ENCODE measurements around the gene NATD1.
A peak's percentile ranks its signal among the peaks of the same experiment; 100 is the strongest.

Gene NATD1

GRCh38 chr17:21212826-21213637 is 40.2 kb downstream of the NATD1 start:
- Histone ChIP-seq H3K4me1 (ENCODE audit: insufficient read depth, low read length) (peaks cover 47% of the 10 kb centered on the region), H3K9me3 (ENCODE audit: insufficient read depth, low read length, severe bottlenecking) (no peaks in the 10 kb centered on the region), H3K9ac (ENCODE audit: low read depth, low read length) (peak overlapping the region; percentile 98), H3K27ac (ENCODE audit: low read length) (peak overlapping the region; percentile 93), H3K79me2 (ENCODE audit: insufficient read depth, low read length) (peaks cover 95% of the 10 kb centered on the region), H3K36me3 (ENCODE audit: insufficient read depth, low read length) (peaks cover 59% of the 10 kb centered on the region), H3K27me3 (ENCODE audit: insufficient read depth, low read length, poor library complexity) (no peaks in the 10 kb centered on the region), H4K20me1 (ENCODE audit: insufficient read depth, low read length) (peaks cover 59% of the 10 kb centered on the region), H3K4me2 (ENCODE audit: insufficient read depth, low read length) (peak overlapping the region; percentile 86), H2AFZ (ENCODE audit: low read depth, low read length) (peak overlapping the region; percentile 90; the same call in 1 of the 2 replicates), H3K4me3 (ENCODE audit: low read depth in 1 of 2, low read length in 2 of 2) (peak overlapping the region; percentile 88 to 99)
- no peak for DNase-seq
- ATAC-seq (ENCODE audit: insufficient read depth, low read depth) = no peak; the same call in 2 of the 3 replicates
- TF ChIP-seq, protein P1, sequence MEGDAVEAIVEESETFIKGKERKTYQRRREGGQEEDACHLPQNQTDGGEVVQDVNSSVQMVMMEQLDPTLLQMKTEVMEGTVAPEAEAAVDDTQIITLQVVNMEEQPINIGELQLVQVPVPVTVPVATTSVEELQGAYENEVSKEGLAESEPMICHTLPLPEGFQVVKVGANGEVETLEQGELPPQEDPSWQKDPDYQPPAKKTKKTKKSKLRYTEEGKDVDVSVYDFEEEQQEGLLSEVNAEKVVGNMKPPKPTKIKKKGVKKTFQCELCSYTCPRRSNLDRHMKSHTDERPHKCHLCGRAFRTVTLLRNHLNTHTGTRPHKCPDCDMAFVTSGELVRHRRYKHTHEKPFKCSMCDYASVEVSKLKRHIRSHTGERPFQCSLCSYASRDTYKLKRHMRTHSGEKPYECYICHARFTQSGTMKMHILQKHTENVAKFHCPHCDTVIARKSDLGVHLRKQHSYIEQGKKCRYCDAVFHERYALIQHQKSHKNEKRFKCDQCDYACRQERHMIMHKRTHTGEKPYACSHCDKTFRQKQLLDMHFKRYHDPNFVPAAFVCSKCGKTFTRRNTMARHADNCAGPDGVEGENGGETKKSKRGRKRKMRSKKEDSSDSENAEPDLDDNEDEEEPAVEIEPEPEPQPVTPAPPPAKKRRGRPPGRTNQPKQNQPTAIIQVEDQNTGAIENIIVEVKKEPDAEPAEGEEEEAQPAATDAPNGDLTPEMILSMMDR (IDR thresholded peaks at IDR 0.05; ENCODE audit: borderline replicate concordance, extremely low read depth, low read length, poor library complexity, severe bottlenecking) = no peak
- no peak for TF ChIP-seq EZH2 (IDR thresholded peaks at IDR 0.05; ENCODE audit: borderline replicate concordance, low read depth, low read length, severe bottlenecking)

GRCh38 chr17:21211825-21212479 is 41.3 kb downstream of the NATD1 start:
- H3K9ac ChIP-seq (ENCODE audit: low read depth, low read length) = peak overlapping the region; percentile 98; the same call in 1 of the 2 replicates
- H3K27me3 ChIP-seq (ENCODE audit: insufficient read depth, low read length, poor library complexity) = no peaks in the 10 kb centered on the region
- peak overlapping the region in 1 of 2 experiments; percentile 88; a peak in 3 of 4 replicates for H3K4me3 ChIP-seq (ENCODE audit: low read depth in 1 of 2, low read length in 2 of 2)
- no peak for DNase-seq
- no peak for ATAC-seq (ENCODE audit: insufficient read depth, low read depth)
- H3K4me1 ChIP-seq (ENCODE audit: insufficient read depth, low read length) = peaks cover 47% of the 10 kb centered on the region
- peaks cover 55% of the 10 kb centered on the region for H3K36me3 ChIP-seq (ENCODE audit: insufficient read depth, low read length)
- H2AFZ ChIP-seq (ENCODE audit: low read depth, low read length) = no peak overlapping the region
- no peak overlapping the region; the same call in 1 of the 2 replicates for H3K27ac ChIP-seq (ENCODE audit: low read length)
- TF ChIP-seq, protein P1 (IDR thresholded peaks at IDR 0.05; ENCODE audit: borderline replicate concordance, extremely low read depth, low read length, poor library complexity, severe bottlenecking) = no peak
- TF ChIP-seq EZH2 (IDR thresholded peaks at IDR 0.05; ENCODE audit: borderline replicate concordance, low read depth, low read length, severe bottlenecking) = no peak
- H3K79me2 ChIP-seq (ENCODE audit: insufficient read depth, low read length) = peaks cover 93% of the 10 kb centered on the region
- no peaks in the 10 kb centered on the region for H3K9me3 ChIP-seq (ENCODE audit: insufficient read depth, low read length, severe bottlenecking)
- peak overlapping the region; percentile 86 for H3K4me2 ChIP-seq (ENCODE audit: insufficient read depth, low read length)
- H4K20me1 ChIP-seq (ENCODE audit: insufficient read depth, low read length) = peaks cover 62% of the 10 kb centered on the region

GRCh38 chr17:21210411-21211076 is 42.7 kb downstream of the NATD1 start:
- Histone ChIP-seq H4K20me1 (ENCODE audit: insufficient read depth, low read length) (peaks cover 76% of the 10 kb centered on the region), H3K27ac (ENCODE audit: low read length) (no peak overlapping the region)
- DNase-seq = no peak

More at GRCh38 chr17:21210411-21211076, 42.7 kb downstream of the NATD1 start:
- H3K9me3 ChIP-seq (ENCODE audit: insufficient read depth, low read length, severe bottlenecking) = no peaks in the 10 kb centered on the region
- peak overlapping the region; percentile 86; the same call in 1 of the 2 replicates for H3K4me2 ChIP-seq (ENCODE audit: insufficient read depth, low read length)
- H3K27me3 ChIP-seq (ENCODE audit: insufficient read depth, low read length, poor library complexity) = no peaks in the 10 kb centered on the region
- no peak for TF ChIP-seq EZH2 (IDR thresholded peaks at IDR 0.05; ENCODE audit: borderline replicate concordance, low read depth, low read length, severe bottlenecking)
- TF ChIP-seq, protein P1 (IDR thresholded peaks at IDR 0.05; ENCODE audit: borderline replicate concordance, extremely low read depth, low read length, poor library complexity, severe bottlenecking) = no peak
- H2AFZ ChIP-seq (ENCODE audit: low read depth, low read length) = no peak overlapping the region
- no peak overlapping the region for H3K9ac ChIP-seq (ENCODE audit: low read depth, low read length)
- no peak overlapping the region for H3K4me3 ChIP-seq (ENCODE audit: low read depth in 1 of 2, low read length in 2 of 2)
- peaks cover 41% of the 10 kb centered on the region for H3K4me1 ChIP-seq (ENCODE audit: insufficient read depth, low read length)
- peaks cover 57% of the 10 kb centered on the region for H3K36me3 ChIP-seq (ENCODE audit: insufficient read depth, low read length)
- ATAC-seq (ENCODE audit: insufficient read depth, low read depth) = no peak
- peaks cover 93% of the 10 kb centered on the region for H3K79me2 ChIP-seq (ENCODE audit: insufficient read depth, low read length)
